ENCODE results near the gene GPR33.
"Not testable (repeated sequence)": the region's sequence is repeated elsewhere in the genome, so short reads cannot be mapped to it uniquely, and the experiment has no call there.

Gene GPR33

DNA sequence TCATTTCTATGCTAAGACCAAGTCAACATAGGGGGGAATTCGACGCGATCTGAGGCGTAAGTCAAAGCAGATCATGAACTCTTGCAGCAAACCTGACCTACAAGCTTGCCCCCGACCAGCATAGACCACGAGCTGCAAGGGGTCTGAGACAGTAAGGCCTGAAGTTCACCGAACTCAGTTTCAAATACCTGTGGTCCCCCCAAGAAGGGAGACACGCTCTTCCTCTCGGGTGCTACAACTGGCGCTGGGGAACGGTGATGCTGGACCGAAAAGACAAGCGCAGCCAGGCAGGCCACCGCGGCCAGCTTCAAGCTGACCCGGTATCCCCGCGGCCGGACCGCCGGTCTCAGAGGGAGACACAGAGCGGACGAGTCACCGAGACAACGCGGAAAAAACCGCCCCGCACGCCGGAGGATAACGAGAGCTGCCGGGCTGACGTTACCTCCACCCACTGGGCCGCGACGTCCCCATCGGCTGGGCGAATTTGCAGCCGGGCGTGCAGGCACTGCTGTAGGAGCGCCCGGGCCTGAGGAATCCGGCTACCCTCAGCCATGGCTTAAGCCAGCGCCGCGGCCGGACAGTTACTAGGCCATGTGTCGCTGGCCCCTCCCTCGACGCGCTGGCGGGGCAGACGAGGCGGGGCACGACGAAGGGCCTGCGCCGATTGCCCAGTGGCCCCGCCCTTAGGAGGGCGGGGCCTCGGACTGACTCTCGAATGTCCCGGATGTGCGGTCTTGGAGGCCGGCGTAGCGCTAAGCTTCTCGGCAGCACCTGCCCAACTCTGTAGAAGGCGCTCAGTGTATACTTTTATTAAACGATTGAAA, 30.8 kb downstream of the GPR33 start, which contains the start of gene DTD2:
Gene DTD2 (minus strand): TSS at position 666 of the 824 bp plus-strand sequence. CDS start 113 bp downstream, at position 553.
- H3K27ac Mint-ChIP-seq (ENCODE audit: low read depth), result peak within 1 kb of the TSS; percentile 89
- no peaks in the 10 kb centered on the region for H3K9me3 Mint-ChIP-seq
- peaks cover 12% of the 10 kb centered on the region for H3K4me1 Mint-ChIP-seq
- peaks cover 11% of the 10 kb centered on the region for H3K36me3 Mint-ChIP-seq (ENCODE audit: insufficient read depth)
- DNase-seq (ENCODE audit: low spot score in 2 of 2), result peak; percentile 80
- H3K4me3 Mint-ChIP-seq, result peak within 1 kb of the TSS; percentile 92
- H3K27me3 Mint-ChIP-seq, result peaks cover 11% of the 10 kb centered on the region
- ATAC-seq (replicated peaks; ENCODE audit: extremely low read depth, poor library complexity, severe bottlenecking), result peak; percentile 97

DNA sequence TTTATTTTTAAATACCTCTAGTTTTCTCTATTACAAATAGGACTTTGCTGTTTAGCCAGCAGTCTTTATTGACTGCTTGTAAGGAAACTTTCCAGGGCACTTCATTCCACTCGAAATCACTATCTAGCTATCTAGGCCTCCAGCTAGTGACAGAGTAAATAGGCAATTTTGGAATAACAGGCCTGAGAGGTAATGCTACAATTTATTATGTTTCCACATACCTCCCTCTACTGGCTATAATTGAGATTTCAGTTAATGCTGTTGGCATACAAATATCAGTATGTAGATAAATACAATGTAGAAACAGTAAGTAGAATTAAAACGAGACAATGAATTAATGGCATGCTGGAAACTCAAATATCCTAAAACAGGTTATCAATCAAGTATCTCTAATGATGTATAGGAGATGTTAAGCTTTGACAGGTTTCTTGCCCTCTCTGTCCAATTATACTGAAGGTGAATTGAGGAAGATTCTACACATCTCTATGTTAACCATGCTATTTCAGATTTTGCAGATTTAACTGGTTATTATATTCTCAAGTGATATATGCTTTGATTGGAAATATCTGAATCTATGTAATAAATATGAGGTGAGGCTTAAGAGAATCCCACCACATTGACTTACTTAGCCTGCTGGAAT, 37.7 kb downstream of the GPR33 start:
- peaks cover 5% of the 10 kb centered on the region for H3K4me1 Mint-ChIP-seq
- ATAC-seq (replicated peaks; ENCODE audit: extremely low read depth, poor library complexity, severe bottlenecking), result no peak

DNA sequence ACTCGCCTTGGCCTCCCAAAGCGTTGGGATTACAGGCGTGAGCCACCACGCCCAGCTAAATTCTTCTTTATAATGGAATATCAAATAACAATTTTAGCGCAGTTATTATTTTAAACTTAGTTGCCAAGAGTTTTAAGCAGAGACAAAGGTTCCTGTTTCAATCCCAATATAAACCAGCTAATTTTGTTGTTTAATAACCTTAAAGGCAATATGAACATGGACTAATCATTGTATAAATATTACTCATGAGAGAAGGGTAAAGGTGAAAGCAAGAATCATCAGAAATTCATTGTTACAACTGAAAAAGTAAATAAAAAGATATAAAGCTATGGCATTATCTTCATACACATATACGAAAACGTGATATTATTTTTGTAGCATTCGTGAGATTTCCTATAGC, 38.7 kb downstream of the GPR33 start:
- no peaks in the 10 kb centered on the region for H3K27me3 Mint-ChIP-seq
- ATAC-seq (replicated peaks; ENCODE audit: extremely low read depth, poor library complexity, severe bottlenecking), result no peak
- H3K36me3 Mint-ChIP-seq (ENCODE audit: insufficient read depth), result peaks cover 8% of the 10 kb centered on the region
- H3K27ac Mint-ChIP-seq (ENCODE audit: low read depth), result no peak overlapping the region
- no peaks in the 10 kb centered on the region for H3K9me3 Mint-ChIP-seq
- H3K4me3 Mint-ChIP-seq, result no peak overlapping the region
- H3K4me1 Mint-ChIP-seq, result peaks cover 5% of the 10 kb centered on the region
- DNase-seq (ENCODE audit: low spot score in 2 of 2), result no peak

More for the DNA sequence above, 37.7 kb downstream of the GPR33 start:
- Mint-ChIP-seq H3K4me3 (no peak overlapping the region), H3K9me3 (no peaks in the 10 kb centered on the region), H3K27me3 (no peaks in the 10 kb centered on the region), H3K27ac (ENCODE audit: low read depth) (no peak overlapping the region), H3K36me3 (ENCODE audit: insufficient read depth) (peaks cover 8% of the 10 kb centered on the region)
- no peak for DNase-seq (ENCODE audit: low spot score in 2 of 2)

DNA sequence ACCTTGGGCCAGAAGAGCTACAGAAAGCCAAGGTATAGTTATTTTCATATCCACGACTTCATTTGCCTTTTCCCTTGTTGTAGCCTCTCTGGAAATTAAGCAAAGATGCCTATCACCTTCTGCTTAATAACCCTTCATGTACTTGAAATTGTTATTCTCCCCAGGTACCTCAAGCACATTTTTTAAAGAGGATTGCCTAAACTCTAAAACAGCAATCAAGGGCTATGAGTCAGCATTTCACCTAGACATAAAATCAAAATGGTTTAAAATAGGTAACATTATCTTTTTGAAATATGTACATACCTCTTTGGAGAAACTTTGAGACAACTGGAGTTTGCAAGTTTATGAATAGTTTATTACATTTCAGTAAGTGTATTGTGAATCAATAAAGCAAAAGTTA, 42.1 kb downstream of the GPR33 start:
- Mint-ChIP-seq H3K36me3 (ENCODE audit: insufficient read depth) (peaks cover 4% of the 10 kb centered on the region), H3K4me3 (no peak overlapping the region), H3K4me1 (no peaks in the 10 kb centered on the region), H3K27ac (ENCODE audit: low read depth) (no peak overlapping the region), H3K9me3 (no peaks in the 10 kb centered on the region), H3K27me3 (no peaks in the 10 kb centered on the region)
- ATAC-seq (replicated peaks; ENCODE audit: extremely low read depth, poor library complexity, severe bottlenecking), result no peak
- no peak for DNase-seq (ENCODE audit: low spot score in 2 of 2)

DNA sequence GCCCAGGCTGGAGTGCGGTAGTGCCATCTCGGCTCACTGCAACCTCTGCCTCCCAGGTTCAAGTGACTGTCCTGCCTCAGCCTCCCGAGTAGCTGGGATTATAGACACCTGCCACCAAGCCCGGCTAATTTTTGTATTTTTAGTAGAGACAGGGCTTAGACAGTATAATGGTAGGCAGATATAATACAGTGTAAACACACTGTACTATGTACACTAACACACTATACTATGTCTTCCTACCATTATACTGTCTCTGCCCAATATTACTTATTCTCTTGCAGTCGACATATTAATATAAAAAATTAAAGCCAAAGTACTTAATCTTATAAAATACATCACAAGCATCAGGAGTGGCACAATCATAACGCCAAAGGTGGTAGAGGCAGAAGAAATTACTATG, 45.6 kb downstream of the GPR33 start:
- Mint-ChIP-seq H3K4me3 (no peak overlapping the region), H3K27ac (ENCODE audit: low read depth) (no peak overlapping the region), H3K27me3 (no peaks in the 10 kb centered on the region)

DNA sequence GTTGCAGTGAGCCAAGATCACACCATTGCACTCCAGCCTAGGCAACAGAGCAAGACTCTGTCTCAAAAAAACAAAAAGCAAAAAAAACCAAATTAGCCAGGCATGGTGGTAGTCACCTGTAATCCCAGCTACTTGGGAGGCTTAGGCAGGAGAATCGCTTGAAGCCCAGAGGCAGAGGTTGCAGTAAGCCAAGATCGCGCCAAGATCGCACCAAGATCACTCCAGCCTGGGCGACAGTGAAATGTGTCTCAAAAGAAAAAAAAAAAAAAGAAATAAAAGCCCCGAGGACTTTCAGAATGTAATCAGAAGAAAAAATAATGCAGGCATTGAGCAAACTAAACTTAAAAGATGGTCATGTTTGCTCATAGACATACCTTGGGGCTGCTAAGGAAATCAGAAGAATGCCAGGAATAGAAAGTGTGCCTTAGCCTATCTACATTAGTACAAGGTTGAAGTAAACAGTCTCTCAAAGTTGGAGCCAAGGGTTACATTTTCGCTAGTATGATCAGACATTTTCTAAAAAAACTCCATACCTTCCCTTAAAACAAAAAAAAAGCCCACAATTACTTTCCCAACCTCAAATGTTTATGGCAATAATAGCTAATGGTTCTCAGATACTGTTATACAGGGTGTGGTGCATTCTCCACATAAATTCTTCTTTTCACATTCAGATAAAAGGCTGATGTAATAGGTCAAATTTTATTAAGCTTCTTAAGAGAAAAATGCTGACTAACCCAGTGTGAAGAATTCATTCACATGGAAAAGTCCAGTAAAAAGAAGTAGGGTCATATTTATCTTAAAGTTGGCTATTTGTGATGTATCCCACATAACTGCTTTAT, 46.3 kb downstream of the GPR33 start:
- H3K36me3 Mint-ChIP-seq (ENCODE audit: insufficient read depth), result no peaks in the 10 kb centered on the region
- no peak overlapping the region for H3K27ac Mint-ChIP-seq (ENCODE audit: low read depth)
- no peaks in the 10 kb centered on the region for H3K9me3 Mint-ChIP-seq
- no peaks in the 10 kb centered on the region for H3K4me1 Mint-ChIP-seq
- DNase-seq (ENCODE audit: low spot score in 2 of 2) (no peak), ATAC-seq (replicated peaks; ENCODE audit: extremely low read depth, poor library complexity, severe bottlenecking) (no peak)
- no peaks in the 10 kb centered on the region for H3K27me3 Mint-ChIP-seq
- no peak overlapping the region for H3K4me3 Mint-ChIP-seq

More for the DNA sequence above, 45.6 kb downstream of the GPR33 start:
- Mint-ChIP-seq H3K4me1 (no peaks in the 10 kb centered on the region), H3K36me3 (ENCODE audit: insufficient read depth) (no peaks in the 10 kb centered on the region), H3K9me3 (no peaks in the 10 kb centered on the region)
- DNase-seq (ENCODE audit: low spot score in 2 of 2), result no peak
- ATAC-seq (replicated peaks; ENCODE audit: extremely low read depth, poor library complexity, severe bottlenecking), result no peak

DNA sequence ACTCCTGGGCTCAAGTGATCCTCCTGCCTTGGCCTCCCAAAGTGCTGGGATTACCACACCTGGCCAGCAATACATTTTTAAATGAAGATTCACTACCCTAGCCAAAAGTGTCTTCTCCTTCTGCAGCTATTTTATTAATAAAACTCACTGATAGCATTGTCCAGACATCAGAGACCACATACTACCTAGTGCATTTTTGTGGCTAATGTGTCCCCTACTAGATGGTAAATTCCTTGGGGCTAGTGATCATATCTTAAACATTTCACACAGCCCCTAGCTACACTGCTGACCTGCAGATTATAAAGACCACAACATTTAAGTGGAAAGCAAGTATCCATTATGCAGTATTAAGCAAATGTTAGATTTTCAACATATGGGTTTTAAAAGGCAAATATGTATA, 47.6 kb downstream of the GPR33 start:
- DNase-seq (ENCODE audit: low spot score in 2 of 2), result no peak
- no peak for ATAC-seq (replicated peaks; ENCODE audit: extremely low read depth, poor library complexity, severe bottlenecking)
- H3K4me1 Mint-ChIP-seq, result no peaks in the 10 kb centered on the region
- H3K27me3 Mint-ChIP-seq, result no peaks in the 10 kb centered on the region
- H3K36me3 Mint-ChIP-seq (ENCODE audit: insufficient read depth), result no peaks in the 10 kb centered on the region
- H3K9me3 Mint-ChIP-seq, result no peaks in the 10 kb centered on the region
- H3K4me3 Mint-ChIP-seq, result no peak overlapping the region
- H3K27ac Mint-ChIP-seq (ENCODE audit: low read depth), result no peak overlapping the region

DNA sequence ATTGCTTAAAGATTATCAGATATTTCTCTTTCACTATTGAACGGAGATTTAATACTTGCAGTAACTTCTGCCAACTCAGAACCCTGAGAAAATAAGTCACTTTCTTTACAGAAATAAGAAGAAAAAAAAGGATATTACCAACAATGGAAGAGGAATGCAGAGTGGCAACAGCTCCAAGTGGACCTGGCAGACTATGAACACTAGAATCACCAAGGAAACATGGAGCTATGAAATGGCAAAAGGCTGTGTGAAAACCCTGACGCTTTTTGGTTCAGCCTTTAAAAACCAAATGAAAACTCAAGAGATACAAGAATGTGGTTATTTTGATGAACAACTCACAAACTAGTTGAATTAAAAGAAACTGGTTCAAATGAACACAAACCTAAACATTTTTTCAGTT, 48.3 kb downstream of the GPR33 start:
- Mint-ChIP-seq H3K4me1 (no peaks in the 10 kb centered on the region), H3K36me3 (ENCODE audit: insufficient read depth) (no peaks in the 10 kb centered on the region), H3K27ac (ENCODE audit: low read depth) (no peak overlapping the region)

DNA sequence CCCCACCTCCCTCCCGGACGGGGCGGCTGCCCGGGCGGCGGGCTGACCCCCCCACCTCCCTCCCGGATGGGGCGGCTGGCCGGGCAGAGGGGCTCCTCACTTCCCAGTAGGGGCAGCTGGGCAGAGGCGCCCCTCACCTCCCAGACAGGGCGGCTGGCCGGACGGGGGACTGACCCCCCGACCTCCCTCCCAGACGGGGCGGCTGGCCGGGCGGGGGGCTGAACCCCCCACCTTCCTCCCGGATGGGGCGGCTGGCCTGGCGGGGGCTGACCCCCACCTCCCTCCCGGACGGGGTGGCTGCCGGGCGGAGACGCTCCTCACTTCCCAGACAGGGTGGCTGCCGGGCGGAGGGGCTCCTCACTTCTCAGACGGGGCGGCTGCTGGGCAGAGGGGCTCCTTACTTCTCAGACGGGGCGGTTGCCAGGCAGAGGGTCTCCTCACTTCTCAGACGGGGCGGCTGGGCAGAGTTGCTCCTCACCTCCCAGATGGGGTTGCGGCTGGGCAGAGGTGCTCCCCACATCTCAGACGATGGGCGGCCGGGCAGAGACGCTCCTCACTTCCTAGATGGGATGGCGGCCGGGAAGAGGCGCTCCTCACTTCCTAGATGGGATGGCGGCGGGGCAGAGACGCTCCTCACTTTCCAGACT, 50.7 kb downstream of the GPR33 start:
- ATAC-seq (replicated peaks; ENCODE audit: extremely low read depth, poor library complexity, severe bottlenecking); H3K27me3 Mint-ChIP-seq; H3K9me3 Mint-ChIP-seq: not testable (repeated sequence)

More for the DNA sequence above, 48.3 kb downstream of the GPR33 start:
- DNase-seq (ENCODE audit: low spot score in 2 of 2), result no peak
- no peaks in the 10 kb centered on the region for H3K27me3 Mint-ChIP-seq
- ATAC-seq (replicated peaks; ENCODE audit: extremely low read depth, poor library complexity, severe bottlenecking), result no peak
- H3K9me3 Mint-ChIP-seq, result no peaks in the 10 kb centered on the region
- no peak overlapping the region for H3K4me3 Mint-ChIP-seq

DNA sequence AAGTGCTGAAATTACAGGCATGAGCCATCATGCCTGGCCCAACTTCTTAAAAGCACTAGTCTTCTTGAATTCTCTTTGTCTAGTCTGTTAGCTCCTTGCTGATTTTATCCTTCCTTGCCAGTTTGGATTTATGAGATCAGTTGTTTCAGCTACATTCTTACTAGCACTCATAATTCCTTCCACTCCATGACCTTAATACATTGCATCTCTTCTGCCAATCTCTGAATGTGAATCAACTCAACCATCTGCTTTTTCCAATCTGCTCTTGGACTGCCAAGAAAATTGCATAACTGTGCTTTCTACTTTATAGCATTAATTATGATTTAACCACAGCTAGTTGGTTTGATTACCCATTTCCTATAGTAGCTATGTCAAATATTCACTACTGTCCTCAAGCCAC, 52.6 kb downstream of the GPR33 start:
- H3K27me3 Mint-ChIP-seq, result no peaks in the 10 kb centered on the region
- ATAC-seq (replicated peaks; ENCODE audit: extremely low read depth, poor library complexity, severe bottlenecking) (no peak), DNase-seq (ENCODE audit: low spot score in 2 of 2) (no peak)
- no peak overlapping the region for H3K4me3 Mint-ChIP-seq
- no peaks in the 10 kb centered on the region for H3K9me3 Mint-ChIP-seq
- no peaks in the 10 kb centered on the region for H3K36me3 Mint-ChIP-seq (ENCODE audit: insufficient read depth)
- no peaks in the 10 kb centered on the region for H3K4me1 Mint-ChIP-seq
- peak overlapping the region; percentile 36 for H3K27ac Mint-ChIP-seq (ENCODE audit: low read depth)

More for the DNA sequence above, 50.7 kb downstream of the GPR33 start:
- H3K4me1 Mint-ChIP-seq; H3K4me3 Mint-ChIP-seq; H3K36me3 Mint-ChIP-seq (ENCODE audit: insufficient read depth); H3K27ac Mint-ChIP-seq (ENCODE audit: low read depth); DNase-seq (ENCODE audit: low spot score in 2 of 2): not testable (repeated sequence)
